Spleen (tissue), 11 donors: ENCODE results near the gene IFFO2. TPM values are rescaled to one million over a fixed set of nuclear protein-coding genes. Genes with fewer than 3 reads are reported as not detected.
"Not testable (repeated sequence)": the region's sequence is repeated elsewhere in the genome, so short reads cannot be mapped to it uniquely, and the experiment has no call there.

Source experiments
- DNase-seq: peaks from one replicate; pipeline ENCODE4 v3.0.0-alpha.2; 2020
- H3K27ac ChIP-seq, 8 donors: fragments of 200-600 bp; sonication (generic) in 7 of 8; 1 replicate in 4 of 8; 2 replicates in 4 of 8; pipeline versions ENCODE4 v1.5.0 to v1.8.0; 2016 to 2021; ENCODE audit warnings: inconsistent platforms in 4 of 8, mild to moderate bottlenecking in 4 of 8, moderate library complexity in 1 of 8
- H3K27me3 ChIP-seq, 7 donors: fragments of 200-600 bp; sonication (generic) in 6 of 7; replicated peaks in 1 of 7; 1 replicate in 4 of 7; 2 replicates in 3 of 7; pipeline versions ENCODE4 v1.5.0 to v1.8.0; 2016 to 2021; ENCODE audit warnings: inconsistent platforms in 3 of 7, mild to moderate bottlenecking in 1 of 7
- H3K36me3 ChIP-seq, 6 donors: fragments of 200-600 bp; sonication (generic) in 5 of 6; 1 replicate in 4 of 6; 2 replicates in 2 of 6; pipeline versions ENCODE4 v1.5.0 to v1.8.0; 2016 to 2021; ENCODE audit warnings: inconsistent platforms in 2 of 6
- H3K4me1 ChIP-seq, 6 donors: fragments of 200-600 bp; sonication (generic) in 5 of 6; 1 replicate in 3 of 6; 2 replicates in 3 of 6; pipeline versions ENCODE4 v1.5.0 to v1.8.0; 2016 to 2021; ENCODE audit warnings: inconsistent platforms in 3 of 6
- H3K4me3 ChIP-seq, 8 donors: fragments of 200-600 bp; sonication (generic) in 7 of 8; 1 replicate in 4 of 8; 2 replicates in 4 of 8; pipeline versions ENCODE4 v1.5.0 to v1.8.0; 2016 to 2021; ENCODE audit warnings: inconsistent platforms in 4 of 8, mild to moderate bottlenecking in 4 of 8, moderate library complexity in 2 of 8
- H3K9me3 ChIP-seq, 8 donors: fragments of 200-600 bp; sonication (generic) in 7 of 8; 1 replicate in 4 of 8; 2 replicates in 4 of 8; pipeline versions ENCODE4 v1.5.0 to v1.8.0; 2016 to 2021; ENCODE audit warnings: inconsistent platforms in 4 of 8
- CTCF ChIP-seq, 11 experiments: fragments of 200-600 bp in 7 of 11; fragments of 450-650 bp in 4 of 11; sonication (generic) in 4 of 11; IDR thresholded peaks in 8 of 11; conservative IDR thresholded peaks in 3 of 11; 1 replicate in 7 of 11; 2 replicates in 4 of 11; pipeline versions ENCODE4 v1.4.0 to v1.8.0; 2016 to 2021; ENCODE audit warnings: antibody characterized with exemption in 11 of 11, inconsistent platforms in 4 of 11, mild to moderate bottlenecking in 1 of 11
- POLR2A ChIP-seq, 3 donors: fragments of 450-650 bp; IDR thresholded peaks; one replicate each; pipeline ENCODE4 v1.5.1; 2017; ENCODE audit warnings: antibody characterized with exemption in 3 of 3, mild to moderate bottlenecking in 1 of 3
- POLR2AphosphoS5 ChIP-seq, 3 donors: sonication (generic); formaldehyde crosslinking; IDR thresholded peaks; one replicate each; pipeline ENCODE4 v1.5.1; 2017; ENCODE audit warnings: antibody characterized with exemption in 3 of 3
- WGBS, 5 donors: extraction: QIAGEN DNeasy Blood & Tissue Kit in 3 of 5; methylation state at CpG; one replicate each; pipeline versions ENCODE4 v1.1.5 to v1.1.7; 2013 to 2018; 5-methylcytosine and 5-hydroxymethylcytosine counted together
- intact Hi-C: fragments of 100-400 bp; cut with DNase I; formaldehyde crosslinking; loops from one replicate; pipeline ENCODE4 v1.15.0; 2023; ENCODE audit warnings: low total_unique reads
- polyA plus RNA-seq, 3 donors: library from polyadenylated mRNA; stranded (reverse); fragments of 200-250 nt; gene quantifications; one replicate each; pipeline ENCODE4 v1.2.1, GENCODE V29; 2013
- total RNA-seq, 7 donors: library from RNA; depleted of rRNA in 3 of 7; stranded (reverse); fragments of >200 nt in 3 of 7; fragmentation: NEBNext Ultra II Directional in 4 of 7; extraction: Animal tissue kit (Norgen Biotek cat#: 25700) in 4 of 7; gene quantifications; one replicate each; pipeline versions ENCODE4 v1.1.0 to v1.2.1, GENCODE V29; 2016 to 2021
- donor health status: healthy with polysubstance abuse.
- donor health status: DM: no; HTN: no; CAD: no; lungs with moderate emphysema.
- donor health status: DM: no; HTN: no; CAD: no.
- donor health status: Bipolar disorder and iron deficiency.
- donor health status: healthy.
- donor health status: DM: no; HTN: no; CAD: no.
- donor health status: DM: yes; HTN: yes; CAD: no.

IFFO2 gene
- total and polyA plus RNA-seq, 10 donors: 2.7 to 19.7 (median 14.8) TPM

GRCh38 chr1:18872071-18872611 lies 84.3 kb downstream of the IFFO2 start:
- no peak overlapping the region for H3K27ac ChIP-seq
- H3K4me3 ChIP-seq: no peak overlapping the region
- H3K27me3 ChIP-seq: no peaks in the 10 kb centered on the region
- TF ChIP-seq POLR2A (IDR thresholded peaks at IDR 0.05) (no peak), CTCF (IDR thresholded peaks at IDR 0.05 in 8 of 11, conservative IDR thresholded peaks at IDR 0.05 in 3 of 11) (no peak), POLR2AphosphoS5 (IDR thresholded peaks at IDR 0.05) (no peak)
- no peaks in the 10 kb centered on the region for H3K9me3 ChIP-seq
- intact Hi-C loops: no loop called here
- WGBS, 5 donors: 80 to 89% (median 87%) methylated on average over 8 of the region's 8 CpGs; no CpG with 5 or more reads in 1 of the 5 donors
- H3K4me1 ChIP-seq: peaks cover 0 to 7% (median 0%) of the 10 kb centered on the region in 6 donors
- DNase-seq: no peak
- H3K36me3 ChIP-seq: peaks cover 0 to 46% (median 7%) of the 10 kb centered on the region in 6 donors

- WGBS, 5 donors: 73 to 84% (median 81%) methylated on average over 5 to 7 of the region's 7 CpGs
- H3K4me1 ChIP-seq: peaks cover 0 to 7% (median 0%) of the 10 kb centered on the region in 6 donors
- H3K9me3 ChIP-seq: no peaks in the 10 kb centered on the region
- no peak overlapping the region for H3K4me3 ChIP-seq
- TF ChIP-seq CTCF (IDR thresholded peaks at IDR 0.05 in 8 of 11, conservative IDR thresholded peaks at IDR 0.05 in 3 of 11) (no peak), POLR2A (IDR thresholded peaks at IDR 0.05) (no peak), POLR2AphosphoS5 (IDR thresholded peaks at IDR 0.05) (no peak)
- H3K27me3 ChIP-seq: no peaks in the 10 kb centered on the region
- H3K36me3 ChIP-seq: peaks cover 0 to 40% (median 7%) of the 10 kb centered on the region in 6 donors
- intact Hi-C loops: no loop called here
- DNase-seq: no peak
- H3K27ac ChIP-seq: no peak overlapping the region
Measured at GRCh38 chr1:18871401-18872070, 84.9 kb downstream of the IFFO2 start.

DNA sequence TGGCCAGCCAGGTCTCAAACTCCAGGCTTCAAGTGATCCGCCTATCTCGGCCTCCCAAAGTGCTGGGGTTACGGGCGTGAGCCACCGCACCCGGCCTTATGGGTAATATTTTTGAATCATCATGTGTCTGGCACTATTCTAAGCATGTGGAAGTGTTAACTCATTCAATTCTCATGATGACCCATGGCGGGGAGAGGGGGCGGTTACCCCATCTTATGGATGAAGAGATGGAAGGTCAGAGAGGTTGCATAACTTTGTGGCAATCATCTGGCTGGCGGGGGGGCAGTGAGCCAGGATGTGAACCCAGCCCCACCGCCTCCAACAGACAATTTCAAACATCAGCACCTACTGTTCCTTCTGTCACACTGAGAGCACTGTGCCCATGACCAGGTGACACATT lies 85.5 kb downstream of the IFFO2 start:
- H3K27me3 ChIP-seq: peaks cover 0 to 2% (median 0%) of the 10 kb centered on the region in 7 donors
- H3K27ac ChIP-seq: no peak overlapping the region
- no peaks in the 10 kb centered on the region for H3K9me3 ChIP-seq
- DNase-seq: no peak
- H3K36me3 ChIP-seq: peaks cover 0 to 34% (median 7%) of the 10 kb centered on the region in 6 donors
- WGBS, 5 donors: 74 to 94% (median 85%) methylated on average over 10 of the region's 10 CpGs
- intact Hi-C loops: no loop called here
- peaks cover 0 to 7% (median 0%) of the 10 kb centered on the region in 6 donors for H3K4me1 ChIP-seq
- H3K4me3 ChIP-seq: no peak overlapping the region
- TF ChIP-seq POLR2AphosphoS5 (IDR thresholded peaks at IDR 0.05): no peak
- TF ChIP-seq POLR2A (IDR thresholded peaks at IDR 0.05): no peak
- TF ChIP-seq CTCF (IDR thresholded peaks at IDR 0.05 in 8 of 11, conservative IDR thresholded peaks at IDR 0.05 in 3 of 11): no peak

DNA sequence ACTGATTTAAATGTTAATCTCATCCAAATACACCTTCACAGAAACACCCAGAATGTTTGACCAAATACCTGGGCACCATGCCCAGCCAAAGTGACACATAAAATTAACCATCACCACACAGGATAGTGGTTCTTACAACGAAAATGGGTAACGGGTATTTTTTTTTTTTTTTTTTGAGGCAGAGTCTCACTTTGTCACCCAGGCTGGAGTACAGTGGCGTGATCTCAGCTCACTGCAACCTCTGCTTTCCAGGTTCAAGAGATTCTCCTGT lies 85.9 kb downstream of the IFFO2 start:
- peaks cover 0 to 32% (median 6%) of the 10 kb centered on the region in 6 donors for H3K36me3 ChIP-seq
- intact Hi-C loops, DNase-seq, H3K27me3 ChIP-seq, H3K4me1 ChIP-seq, H3K27ac ChIP-seq, H3K4me3 ChIP-seq, H3K9me3 ChIP-seq: not testable (repeated sequence)
- 58 to 82% (median 73%) methylated on average over 3 of the region's 3 CpGs for WGBS, 5 donors
